Stimulated activated CD8-positive, alpha-beta memory T cell treated with anti-CD3 and anti-CD28 coated beads, Interleukin-4, amount 100 ng/mL, for 1 hour (primary cell): Measurements from ENCODE around the gene SYT6.

Experiments used
- DNase-seq, 2 donors: peaks; one replicate each; pipeline ENCODE4 v3.0.0-alpha.2; 2020; ENCODE audit warnings: low read depth in 2 of 2, low spot score in 1 of 2

Gene SYT6

DNA sequence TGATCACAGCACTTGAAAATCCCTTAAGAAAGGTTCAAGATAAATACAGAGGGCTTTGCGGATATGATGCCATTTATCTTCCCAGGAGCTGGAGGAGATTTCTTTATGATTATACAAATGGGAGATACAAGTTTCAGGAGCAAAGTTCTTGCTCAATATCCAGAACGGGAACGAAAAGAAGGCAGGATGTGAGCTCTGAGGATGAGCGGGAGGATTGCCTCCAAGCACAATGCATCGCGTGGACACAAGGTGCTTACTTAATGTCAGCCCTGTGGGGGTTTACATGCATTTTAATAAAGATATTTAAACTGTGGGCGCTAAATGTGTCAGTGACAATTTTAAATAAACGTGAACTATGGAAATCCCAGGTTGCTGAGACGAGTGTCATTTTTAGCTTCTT is 59.0 kb downstream of the SYT6 start:
- no peak for DNase-seq

- no peak for DNase-seq
Measured at GRCh38 chr1:114094363-114094634, 59.4 kb downstream of the SYT6 start.

GRCh38 chr1:114093624-114094362 is 59.9 kb downstream of the SYT6 start:
- no peak for DNase-seq

DNA sequence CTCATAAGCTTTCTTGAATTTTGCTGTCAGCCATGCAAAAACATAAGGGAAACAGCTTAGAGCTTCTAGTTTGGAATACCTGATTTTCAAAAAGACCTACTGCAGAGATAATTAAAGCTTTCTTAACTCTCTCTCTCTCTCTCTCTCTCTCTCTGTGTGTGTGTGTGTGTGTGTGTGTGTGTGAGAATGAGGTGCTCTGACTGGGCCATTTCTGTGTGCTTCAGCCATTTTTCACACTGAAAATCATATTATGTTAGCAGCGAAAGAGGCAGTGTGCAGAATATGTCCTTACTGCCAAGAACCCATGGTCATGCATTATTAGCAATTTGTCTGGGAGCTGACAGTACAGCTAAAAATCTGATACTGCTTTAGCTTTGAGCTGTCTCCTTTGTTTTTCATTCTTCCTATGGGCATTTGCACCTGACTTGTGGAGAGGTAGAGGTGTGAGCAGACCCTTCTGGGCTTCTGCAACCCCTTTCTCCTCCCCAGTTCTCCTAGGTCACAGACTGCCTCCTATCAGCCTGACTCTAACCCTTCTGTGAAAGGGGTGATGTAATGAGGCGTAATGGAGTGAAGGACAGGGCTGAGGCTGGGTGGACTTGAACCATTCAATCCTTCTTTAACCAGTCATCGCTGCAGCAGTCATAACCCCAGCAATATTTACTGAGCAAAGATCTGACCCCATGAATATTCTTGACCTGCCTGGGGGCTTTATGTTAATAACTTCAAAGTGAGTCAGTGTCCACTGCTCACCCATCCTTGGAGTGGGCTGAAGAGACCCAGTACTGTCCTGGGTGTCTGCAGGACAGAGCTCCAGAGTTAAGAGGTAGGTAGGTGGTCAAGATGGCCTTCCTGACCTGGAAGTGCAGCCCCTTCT is 61.2 kb downstream of the SYT6 start:
- DNase-seq = no peak

DNA sequence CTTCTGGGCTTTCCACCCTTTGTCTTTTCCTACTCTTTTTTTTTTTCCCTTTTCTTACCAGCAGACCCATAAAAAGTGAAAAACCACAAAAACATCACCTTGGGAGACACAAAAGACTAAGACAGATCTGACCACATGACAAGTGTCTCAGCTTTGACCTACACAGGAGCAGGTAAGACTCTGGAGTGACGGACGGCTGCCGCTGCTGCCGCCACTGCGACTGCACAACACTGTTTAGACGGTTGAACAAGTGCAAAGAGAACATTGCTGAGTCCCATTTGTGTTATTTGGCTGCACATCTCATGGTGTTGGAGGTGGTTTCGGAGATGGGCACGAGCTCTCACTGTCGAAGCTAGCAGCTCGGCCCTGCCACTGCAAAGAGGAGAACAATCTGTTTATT is 62.0 kb downstream of the SYT6 start:
- DNase-seq = no peak

- DNase-seq = no peak
Measured at GRCh38 chr1:114090738-114091505, 62.7 kb downstream of the SYT6 start.

- no peak for DNase-seq
Measured at GRCh38 chr1:114089502-114090138, 64.0 kb downstream of the SYT6 start.

DNA sequence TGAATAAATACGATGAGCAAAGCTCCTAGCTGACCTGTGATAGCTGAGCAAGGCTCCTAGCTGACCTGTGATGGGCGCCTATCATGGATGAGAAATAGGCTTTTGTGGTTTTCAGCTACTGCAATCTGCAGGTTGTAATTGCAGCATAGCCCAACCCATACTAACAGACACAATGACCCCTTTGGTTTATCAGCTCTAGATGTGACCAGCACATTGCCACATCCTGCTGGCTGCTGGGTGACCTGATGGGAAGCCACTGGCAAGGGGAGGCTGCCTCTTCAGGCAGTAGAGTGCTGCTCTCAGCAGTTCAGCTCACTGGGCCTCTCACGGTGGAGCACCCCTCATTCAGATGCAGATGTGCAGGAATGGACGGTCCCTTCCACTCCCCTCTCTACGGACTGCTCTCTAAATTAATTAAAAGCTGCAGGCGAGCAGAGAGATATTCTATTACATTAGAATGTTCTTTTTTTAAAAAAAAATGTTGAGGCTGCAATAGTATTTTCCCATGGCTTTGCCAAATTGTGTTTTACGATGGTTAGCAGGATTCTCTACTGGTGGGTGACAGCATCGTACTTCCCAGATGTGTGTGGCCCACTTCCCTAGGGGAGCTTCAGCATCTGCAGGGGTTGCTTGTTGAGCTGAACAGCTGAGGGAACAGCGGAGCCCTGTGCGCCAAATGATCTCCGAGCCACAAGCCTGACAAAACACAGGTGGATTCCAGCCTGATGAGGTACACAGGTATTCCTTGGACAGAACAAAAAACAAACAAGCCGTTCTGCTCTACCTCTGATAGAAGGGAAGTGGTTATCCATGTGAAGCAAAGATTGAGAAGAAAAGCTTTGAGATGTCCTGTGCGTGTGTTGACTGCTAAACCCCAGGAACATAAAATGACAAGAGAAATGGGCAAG is 65.0 kb downstream of the SYT6 start:
- no peak for DNase-seq

GRCh38 chr1:114087495-114087894 is 66.2 kb downstream of the SYT6 start:
- DNase-seq = no peak

DNA sequence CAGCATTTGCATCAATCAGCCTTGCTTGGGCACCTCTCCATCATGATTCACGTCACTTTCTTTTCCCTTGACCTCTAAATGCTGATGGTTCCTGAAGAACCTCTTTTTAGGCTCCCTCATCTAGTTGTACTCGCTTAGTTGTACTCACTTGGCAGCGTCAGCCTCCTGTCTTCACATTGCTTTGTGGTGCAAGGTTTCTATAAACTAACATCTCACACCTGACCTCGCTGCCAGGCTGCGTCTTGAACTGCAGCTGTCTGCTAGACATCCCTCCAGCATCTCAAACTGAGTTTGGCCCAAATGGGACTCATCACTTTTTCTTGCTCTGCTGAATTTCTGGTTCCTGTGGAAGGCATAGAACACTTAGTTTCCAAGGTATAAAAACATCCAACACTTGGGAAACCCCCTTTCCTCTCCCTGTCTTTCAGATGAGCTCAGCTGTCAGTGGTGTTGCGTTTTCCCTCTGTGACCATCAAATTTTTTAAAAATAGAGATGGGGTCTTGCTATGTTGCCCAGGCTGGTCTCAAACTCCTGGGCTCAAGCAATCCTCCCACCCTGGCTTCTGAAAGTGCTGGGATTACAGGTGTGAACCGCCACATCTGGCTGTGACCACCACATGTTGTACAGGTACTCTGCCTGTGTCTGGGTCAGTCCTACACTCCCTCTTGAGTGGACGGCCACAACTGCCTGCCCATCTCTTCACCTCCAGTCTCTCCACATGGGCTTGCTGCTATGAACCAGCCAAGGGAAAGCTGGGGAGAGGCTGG is 66.9 kb downstream of the SYT6 start:
- DNase-seq = no peak

GRCh38 chr1:114082867-114083585 is 70.6 kb downstream of the SYT6 start:
- DNase-seq = no peak

DNA sequence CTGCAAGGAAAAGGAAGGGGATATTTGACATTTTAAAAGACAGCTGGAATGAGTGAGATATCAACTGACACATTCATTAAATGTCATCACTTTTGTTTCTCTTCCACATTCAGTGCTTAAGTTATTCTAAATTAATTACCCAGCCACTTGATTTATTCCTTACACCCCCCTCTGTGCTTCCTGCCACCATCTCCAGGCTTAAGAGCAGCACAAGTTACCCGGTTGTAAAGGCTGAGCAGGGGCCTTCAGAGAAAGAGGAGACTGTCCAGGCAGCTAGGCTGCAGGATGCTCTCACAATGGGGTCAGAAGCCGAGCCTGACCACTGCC is 71.4 kb downstream of the SYT6 start:
- no peak for DNase-seq

GRCh38 chr1:114081437-114082303 is 72.0 kb downstream of the SYT6 start:
- no peak for DNase-seq

GRCh38 chr1:114080511-114081436 is 72.9 kb downstream of the SYT6 start:
- DNase-seq = no peak

DNA sequence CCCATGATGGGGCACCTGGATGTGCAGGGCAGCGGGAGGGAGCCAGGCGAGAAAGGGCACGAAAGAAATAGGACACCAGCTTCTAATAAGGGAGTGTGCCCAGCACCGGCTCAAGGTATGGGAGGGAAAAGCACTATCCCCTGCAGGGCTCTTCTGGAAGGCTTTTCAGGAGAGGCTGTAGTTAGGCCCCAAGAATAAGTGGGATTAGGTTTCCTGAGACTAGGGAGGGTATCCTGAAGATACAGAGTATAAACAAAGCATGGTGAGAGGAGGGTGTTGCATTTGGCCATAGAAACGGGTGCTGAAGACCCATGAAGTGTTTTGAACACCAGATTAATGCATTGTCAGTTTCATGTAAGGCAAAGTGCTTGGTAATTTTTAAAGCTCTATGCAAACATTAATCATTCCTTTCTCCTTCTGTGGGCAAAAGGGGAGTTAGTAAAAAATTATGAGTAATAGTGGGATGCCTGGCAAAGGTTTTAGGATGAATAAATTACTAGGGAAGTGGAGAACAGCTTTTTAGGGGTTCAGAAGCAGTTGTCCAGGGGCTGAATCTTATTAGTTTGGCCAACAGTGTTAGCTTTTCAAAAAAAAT is 74.0 kb downstream of the SYT6 start:
- no peak for DNase-seq

DNA sequence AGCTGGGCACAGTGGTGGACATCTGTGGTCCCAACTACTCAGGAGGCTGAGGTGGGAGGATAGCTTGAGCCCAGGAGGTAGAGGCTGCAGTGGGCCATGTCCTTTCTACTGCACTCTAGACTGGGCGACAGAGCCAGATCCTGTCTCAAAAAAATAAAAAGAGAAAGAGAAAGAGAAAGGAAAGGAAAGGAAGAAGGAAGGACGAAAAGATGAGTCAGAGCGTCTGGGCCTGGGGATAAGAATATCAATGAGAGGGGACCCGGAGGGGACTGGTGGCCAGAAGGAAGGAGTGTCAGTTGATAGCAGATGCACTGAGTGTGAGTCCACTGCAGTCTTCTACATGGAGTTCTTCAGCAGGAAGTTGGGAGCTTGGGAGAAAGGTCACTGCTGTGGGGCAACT is 75.6 kb downstream of the SYT6 start:
- DNase-seq = no peak

DNA sequence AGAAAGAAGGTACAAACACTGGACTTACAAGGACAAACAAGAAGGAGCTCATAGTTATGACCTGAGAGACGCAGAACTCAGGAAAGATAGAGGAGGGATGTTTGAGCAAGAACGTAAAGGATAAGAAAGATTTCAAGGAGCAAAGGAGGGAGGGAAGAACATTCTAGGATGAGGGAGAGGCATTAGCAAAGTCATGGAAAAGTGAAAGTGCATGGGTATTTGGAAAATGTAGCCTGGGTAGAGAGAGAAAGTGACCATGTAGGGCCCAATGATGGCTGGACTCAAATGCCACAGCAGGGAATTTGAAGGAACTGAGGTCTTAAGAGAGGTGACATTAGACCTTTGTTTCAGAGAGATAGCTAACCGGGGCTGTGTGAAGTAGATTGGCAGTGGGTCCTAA is 76.5 kb downstream of the SYT6 start:
- DNase-seq = no peak
